Activated T-cell treated with anti-CD3 and anti-CD28 coated beads, Interleukin-2, amount 50 U/mL, for 1 hour (primary cell): Measurements from ENCODE around the gene ABHD16B.

ENCODE experiments used
- DNase-seq: peaks from one replicate; pipeline ENCODE4 v3.0.0-alpha.2; 2020

ABHD16B gene

GRCh38 chr20:63861365-63861934 is at the start of gene ABHD16B:
TSS of gene ABHD16B (plus strand) at chr20:63861498. CDS start at chr20:63861541, 43 bp downstream.
- DNase-seq: no peak

GRCh38 chr20:63814891-63815614 is 46.2 kb upstream of the ABHD16B start:
- no peak for DNase-seq

- no peak for DNase-seq
Observed at GRCh38 chr20:63815615-63816253, 45.6 kb upstream of the ABHD16B start.

GRCh38 chr20:63819224-63819921 is 41.9 kb upstream of the ABHD16B start:
- no peak for DNase-seq

GRCh38 chr20:63821811-63822210 is 39.5 kb upstream of the ABHD16B start:
- DNase-seq: no peak

- DNase-seq: no peak
Observed at GRCh38 chr20:63822276-63822696, 39.0 kb upstream of the ABHD16B start.

GRCh38 chr20:63823691-63824311 is 37.5 kb upstream of the ABHD16B start:
- DNase-seq: no peak

GRCh38 chr20:63825331-63826118 is 35.8 kb upstream of the ABHD16B start:
- no peak for DNase-seq

GRCh38 chr20:63826753-63827152 is 34.5 kb upstream of the ABHD16B start:
- no peak for DNase-seq

- DNase-seq: no peak
Observed at GRCh38 chr20:63828124-63828523, 33.2 kb upstream of the ABHD16B start.

GRCh38 chr20:63828545-63828944 is 32.8 kb upstream of the ABHD16B start:
- no peak for DNase-seq

GRCh38 chr20:63828951-63829350 is 32.3 kb upstream of the ABHD16B start:
- no peak for DNase-seq

- no peak for DNase-seq
Observed at GRCh38 chr20:63829603-63829944, 31.7 kb upstream of the ABHD16B start.

GRCh38 chr20:63829945-63830835 is 31.1 kb upstream of the ABHD16B start:
- DNase-seq: no peak

GRCh38 chr20:63830841-63831588 is 30.3 kb upstream of the ABHD16B start, which contains the start of gene ZBTB46:
TSS of gene ZBTB46 (minus strand) at chr20:63831264. CDS start at chr20:63790757, 40,507 bp downstream.
- DNase-seq: no peak

GRCh38 chr20:63831646-63831992 is 29.7 kb upstream of the ABHD16B start:
- no peak for DNase-seq

GRCh38 chr20:63831993-63832686 is 29.2 kb upstream of the ABHD16B start:
- no peak for DNase-seq

GRCh38 chr20:63833776-63834490 is 27.4 kb upstream of the ABHD16B start:
- no peak for DNase-seq

- DNase-seq: no peak
Observed at GRCh38 chr20:63834491-63834880, 26.8 kb upstream of the ABHD16B start.
